Heart right ventricle (tissue), 16 donors: ENCODE measurements around the gene TGFB2. TPM values are rescaled to one million over a fixed set of nuclear protein-coding genes. Genes with fewer than 3 reads are reported as not detected.

Experiments used
- ATAC-seq, 8 donors: fragments of 200-7000 bp; cut with Tn5 transposase; one replicate each; pipeline ENCODE4 v1.9.1; 2020; ENCODE audit warnings: mild to moderate bottlenecking in 8 of 8, moderate library complexity in 8 of 8, moderate number of reproducible peaks in 1 of 8
- DNase-seq, 2 donors: peaks; one replicate each; pipeline ENCODE4 v3.0.0-alpha.2; 2020
- H3K27ac ChIP-seq, 10 donors: fragments of 200-600 bp; sonication (generic) in 2 of 10; one replicate each; pipeline versions ENCODE4 v1.5.0 to v1.8.0; 2020 to 2022; ENCODE audit warnings: mild to moderate bottlenecking in 3 of 10
- H3K27me3 ChIP-seq, 7 donors: fragments of 200-600 bp; one replicate each; pipeline ENCODE4 v1.8.0; 2021 to 2022; ENCODE audit warnings: mild to moderate bottlenecking in 2 of 7
- H3K36me3 ChIP-seq, 9 donors: fragments of 200-600 bp; sonication (generic) in 1 of 9; one replicate each; pipeline versions ENCODE4 v1.5.0 to v1.8.0; 2020 to 2022; ENCODE audit warnings: mild to moderate bottlenecking in 2 of 9
- H3K4me1 ChIP-seq, 9 donors: fragments of 200-600 bp; sonication (generic) in 1 of 9; one replicate each; pipeline versions ENCODE4 v1.5.0 to v1.8.0; 2020 to 2022; ENCODE audit warnings: mild to moderate bottlenecking in 4 of 9
- H3K4me3 ChIP-seq, 10 donors: fragments of 200-600 bp; sonication (generic) in 2 of 10; one replicate each; pipeline versions ENCODE4 v1.5.0 to v1.8.0; 2020 to 2022; ENCODE audit warnings: mild to moderate bottlenecking in 7 of 10, moderate library complexity in 2 of 10
- H3K9me3 ChIP-seq, 11 donors: fragments of 200-600 bp in 10 of 11; sonication (generic) in 2 of 11; one replicate each; pipeline versions ENCODE4 v1.5.0 to v1.8.0; 2013 to 2022; ENCODE audit warnings: mild to moderate bottlenecking in 2 of 11, control low read depth in 1 of 11, moderate library complexity in 1 of 11
- CTCF ChIP-seq, 9 donors: fragments of 200-600 bp; sonication (generic) in 2 of 9; IDR thresholded peaks; one replicate each; pipeline versions ENCODE4 v1.5.0 to v1.8.0; 2021 to 2022; ENCODE audit warnings: antibody characterized with exemption in 9 of 9, mild to moderate bottlenecking in 5 of 9, moderate library complexity in 1 of 9
- WGBS, 2 donors: extraction: QIAGEN DNeasy Blood & Tissue Kit; methylation state at CpG; one replicate each; pipeline ENCODE4 v1.1.7; 2013; ENCODE audit warnings: inconsistent platforms in 1 of 2; 5-methylcytosine and 5-hydroxymethylcytosine counted together
- intact Hi-C, 10 donors: fragments of 100-400 bp; cut with DNase I; formaldehyde crosslinking; loops; one replicate each; pipeline versions ENCODE4 v1.11.1 to v1.14.2; 2022
- polyA plus RNA-seq, 2 donors: library from polyadenylated mRNA; stranded (reverse); fragments of 200-250 nt; gene quantifications; one replicate each; pipeline ENCODE4 v1.2.3, GENCODE V29; 2013
- total RNA-seq, 10 donors: library from RNA; stranded (reverse); fragmentation: NEBNext Ultra II Directional in 3 of 10; extraction: Animal tissue kit (Norgen Biotek cat#: 25700) in 3 of 10; gene quantifications; one replicate each; pipeline versions ENCODE4 v1.2.1 to v1.2.4, GENCODE V29; 2021 to 2023
- donor health status: Arrhythmogenic right ventricular cardiomyopathy.
- donor health status: ischemic (EF 13 %, LVEDD 7.1; RV severe dilation, severe dysfunction).
- donor health status: healthy with polysubstance abuse.
- donor health status: DM: no; HTN: yes; CAD: no.
- donor health status: DM: no; HTN: no; CAD: no.
- donor health status: ischemic (EF 25% LVEDD 6.9; RV normal size, moderate dysfunction).
- donor health status: ischemic (EF 25% LVEDD 5.7; RV mildly dilated, moderate dysfunction).
- donor health status: healthy.
- donor health status: DM: yes; HTN: yes; CAD: no.
- donor health status: Ischemic cardiomyopathy.
- donor health status: ischemic (EF 35%, LVEDD 5.7; RV mildly dilated, moderate dysfunction).
- donor health status: nonischemic (EF 11% LVEDD 7.7; RV severe dilation, severe dysfunction).
- donor health status: DM: yes; HTN: yes; CAD: no.
- donor health status: PGD.
- donor health status: ischemic (EF 29% LVEDD 5.4; RV normal size, mild dysfunction).
- donor health status: nonischemic (EF 23%, LVEDD 6.1; RV moderate dilation, normal function).

Gene TGFB2
- total and polyA plus RNA-seq, 12 donors: 0.51 to 63.3 (median 4.8) TPM

GRCh38 chr1:218323568-218324225 is 21.4 kb upstream of the TGFB2 start:
- Histone ChIP-seq H3K27me3 (no peaks in the 10 kb centered on the region), H3K9me3 (no peaks in the 10 kb centered on the region), H3K36me3 (peaks cover 0 to 32% (median 9%) of the 10 kb centered on the region in 9 donors), H3K4me1 (no peaks in the 10 kb centered on the region), H3K27ac (no peak overlapping the region), H3K4me3 (no peak overlapping the region)
- TF ChIP-seq CTCF (IDR thresholded peaks at IDR 0.05): no peak
- 97 to 99% methylated on average over 21 of the region's 21 CpGs for WGBS, 2 donors
- no peak for DNase-seq
- intact Hi-C loops: loop anchor here in 4 of 10 donors (10.0 kb wide), 3 partner anchors 1241 to 1491 kb away; no protein-coding TSS in a partner anchor
- peak in 2 of 8 donors; percentile 24 to 57 for ATAC-seq

GRCh38 chr1:218324226-218324580 is 20.9 kb upstream of the TGFB2 start:
- 95 to 97% methylated on average over 20 of the region's 20 CpGs for WGBS, 2 donors
- no peaks in the 10 kb centered on the region for H3K4me1 ChIP-seq
- DNase-seq: no peak

GRCh38 chr1:218328769-218329168 is 16.4 kb upstream of the TGFB2 start:
- no peaks in the 10 kb centered on the region for H3K4me1 ChIP-seq
- no peak for DNase-seq
- no peak overlapping the region for H3K27ac ChIP-seq
- intact Hi-C loops: loop anchor here in 7 of 10 donors (5.0 to 10.0 kb wide), 5 partner anchors 1236 to 1486 kb away; no protein-coding TSS in a partner anchor
- H3K27me3 ChIP-seq: no peaks in the 10 kb centered on the region
- no peak for TF ChIP-seq CTCF (IDR thresholded peaks at IDR 0.05)
- H3K36me3 ChIP-seq: peaks cover 0 to 18% (median 0%) of the 10 kb centered on the region in 9 donors
- H3K9me3 ChIP-seq: no peaks in the 10 kb centered on the region
- H3K4me3 ChIP-seq: no peak overlapping the region
- WGBS, 2 donors: 78 to 80% methylated on average over 3 of the region's 3 CpGs
- ATAC-seq: no peak

More at GRCh38 chr1:218324226-218324580, 20.9 kb upstream of the TGFB2 start:
- Histone ChIP-seq H3K4me3 (no peak overlapping the region), H3K9me3 (no peaks in the 10 kb centered on the region), H3K27me3 (no peaks in the 10 kb centered on the region), H3K36me3 (peaks cover 0 to 32% (median 9%) of the 10 kb centered on the region in 9 donors), H3K27ac (no peak overlapping the region)
- intact Hi-C loops: loop anchor here in 4 of 10 donors (10.0 kb wide), 3 partner anchors 1241 to 1491 kb away; no protein-coding TSS in a partner anchor
- TF ChIP-seq CTCF (IDR thresholded peaks at IDR 0.05): no peak
- ATAC-seq: peak in 1 of 8 donors; percentile 17

- DNase-seq: no peak
- no peak overlapping the region for H3K4me3 ChIP-seq
- H3K27me3 ChIP-seq: no peaks in the 10 kb centered on the region
- no peaks in the 10 kb centered on the region for H3K9me3 ChIP-seq
- 24 to 27% methylated on average over 4 of the region's 4 CpGs for WGBS, 2 donors
- H3K36me3 ChIP-seq: peaks cover 0 to 7% (median 0%) of the 10 kb centered on the region in 9 donors
- ATAC-seq: peak in 2 of 8 donors; percentile 37 to 45
- TF ChIP-seq CTCF (IDR thresholded peaks at IDR 0.05): peak; percentile 31 to 86 (median 69)
- intact Hi-C loops: loop anchor here in 8 of 10 donors (5.0 to 10.0 kb wide), 12 partner anchors 195 to 1485 kb away; partner anchors contain the start of gene LYPLAL1 (in 1 of the 8)
- no peak overlapping the region for H3K27ac ChIP-seq
- H3K4me1 ChIP-seq: no peaks in the 10 kb centered on the region
These were observed 15.0 kb upstream of the TGFB2 start for GRCh38 chr1:218330043-218330623.
